Activated T-cell treated with anti-CD3 and anti-CD28 coated beads, Interleukin-2, amount 50 U/mL, for 4 hours (primary cell): Measurements from ENCODE around the gene CBY2. TPM values are rescaled to one million over a fixed set of nuclear protein-coding genes. Genes with fewer than 3 reads are reported as not detected.
A peak's percentile ranks its signal among the peaks of the same experiment; 100 is the strongest.
"Not testable (repeated sequence)": the region's sequence is repeated elsewhere in the genome, so short reads cannot be mapped to it uniquely, and the experiment has no call there.

Experiments
- ATAC-seq, 2 donors: fragments of 200-7000 bp; cut with Tn5 transposase; one replicate each; pipeline ENCODE4 v1.10.0; 2021
- DNase-seq: peaks from one replicate; pipeline ENCODE4 v3.0.0-alpha.2; 2020
- H3K27me3 Mint-ChIP-seq: one replicate; pipeline ENCODE4 v1.8.0; 2021; ENCODE audit warnings: low read depth, mixed read lengths
- H3K36me3 Mint-ChIP-seq: one replicate; pipeline ENCODE4 v1.8.0; 2022; ENCODE audit warnings: mixed read lengths; ENCODE audit not compliant: insufficient read depth
- H3K4me1 Mint-ChIP-seq: one replicate; pipeline ENCODE4 v1.8.0; 2021; ENCODE audit warnings: low read depth, mixed read lengths
- H3K4me3 Mint-ChIP-seq: one replicate; pipeline ENCODE4 v1.8.0; 2021; ENCODE audit warnings: mild to moderate bottlenecking, moderate library complexity, mixed read lengths
- H3K9me3 Mint-ChIP-seq: one replicate; pipeline ENCODE4 v1.8.0; 2021; ENCODE audit warnings: mixed read lengths
- total RNA-seq, 3 donors: library from RNA; stranded (reverse); gene quantifications; one replicate each; pipeline ENCODE4 v1.2.1, GENCODE V29; 2021

The CBY2 gene
- not detected for total RNA-seq

DNA sequence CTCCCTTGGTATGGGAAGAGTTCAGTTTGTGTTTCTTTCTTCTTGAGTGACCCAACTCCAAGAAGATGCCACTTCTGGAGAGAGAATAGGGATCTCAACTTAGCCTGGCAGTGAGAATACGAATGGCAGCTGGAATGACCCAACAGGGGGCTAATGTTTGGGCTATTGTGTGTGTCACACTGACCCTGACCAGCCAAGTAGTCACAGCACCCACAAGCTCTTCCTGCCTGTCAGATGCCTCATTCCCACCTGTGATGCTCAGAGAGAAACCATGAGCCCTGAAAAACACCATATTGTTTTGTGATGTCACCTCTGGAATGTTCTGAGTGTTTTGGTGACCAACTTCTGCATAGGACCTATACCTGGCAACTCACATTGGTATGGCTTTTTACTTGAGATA is at the start of gene CBY2:
TSS of gene CBY2 (plus strand) at position 233 of the 400 bp plus-strand sequence. CDS start at position 304, 71 bp downstream.
- Mint-ChIP-seq H3K9me3 (no peaks in the 10 kb centered on the region), H3K36me3 (no peaks in the 10 kb centered on the region), H3K4me1 (peaks cover 7% of the 10 kb centered on the region), H3K27me3 (peaks cover 5% of the 10 kb centered on the region), H3K4me3 (no peak within 1 kb of the TSS)
- DNase-seq (no peak), ATAC-seq (no peak)

GRCh38 chr13:45654633-45655349 is 47.3 kb upstream of the CBY2 start:
- no peak for ATAC-seq

GRCh38 chr13:45658586-45659235 is 43.4 kb upstream of the CBY2 start:
- no peaks in the 10 kb centered on the region for H3K4me1 Mint-ChIP-seq
- H3K27me3 Mint-ChIP-seq, result no peaks in the 10 kb centered on the region
- DNase-seq, result no peak
- ATAC-seq, result no peak
- H3K36me3 Mint-ChIP-seq, result no peaks in the 10 kb centered on the region
- H3K9me3 Mint-ChIP-seq, result peaks cover 6% of the 10 kb centered on the region
- H3K4me3 Mint-ChIP-seq, result no peak overlapping the region

More at GRCh38 chr13:45654633-45655349, 47.3 kb upstream of the CBY2 start:
- Mint-ChIP-seq H3K4me1 (no peaks in the 10 kb centered on the region), H3K4me3 (no peak overlapping the region), H3K36me3 (no peaks in the 10 kb centered on the region), H3K27me3 (no peaks in the 10 kb centered on the region), H3K9me3 (no peaks in the 10 kb centered on the region)
- DNase-seq, result no peak

DNA sequence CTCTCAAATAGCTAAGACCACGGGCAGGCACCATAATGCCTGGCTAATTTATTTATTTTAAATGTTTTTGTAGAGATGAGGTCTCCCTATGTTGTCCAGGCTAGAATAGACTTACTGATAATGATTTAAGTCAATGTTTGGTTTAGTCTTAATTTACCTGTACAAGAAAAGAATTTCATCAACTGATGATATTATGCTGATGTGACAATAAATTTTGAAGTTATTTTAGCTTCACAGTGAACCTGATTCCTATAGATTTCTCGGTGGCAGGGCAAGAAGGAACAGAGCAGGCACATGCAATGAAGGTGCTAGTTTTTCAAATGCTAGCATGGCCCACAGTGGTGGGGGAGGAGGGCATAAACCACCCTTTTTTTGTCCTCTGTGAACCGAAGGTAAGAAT is 42.6 kb upstream of the CBY2 start:
- ATAC-seq (no peak), DNase-seq (no peak)
- Mint-ChIP-seq H3K36me3 (no peaks in the 10 kb centered on the region), H3K4me1 (no peaks in the 10 kb centered on the region), H3K4me3 (no peak overlapping the region), H3K27me3 (no peaks in the 10 kb centered on the region), H3K9me3 (peaks cover 6% of the 10 kb centered on the region)

DNA sequence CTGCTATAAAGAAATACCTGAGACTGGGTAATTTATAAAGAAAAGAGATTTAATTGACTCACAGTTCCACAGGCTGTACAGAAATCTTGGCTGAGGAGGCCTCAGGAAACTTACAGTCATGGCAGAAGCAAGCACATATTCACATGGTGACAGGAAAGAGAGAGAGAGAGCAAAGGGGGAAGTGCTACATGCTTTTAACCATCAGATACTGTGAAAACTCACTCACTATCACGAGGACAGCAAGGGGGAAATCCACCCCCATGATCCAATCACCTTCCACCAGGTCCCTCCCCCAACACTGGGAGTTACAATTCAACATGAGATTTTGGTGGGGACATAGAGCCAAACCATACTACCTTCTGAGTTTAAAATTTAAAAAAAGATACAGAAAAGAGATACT is 41.7 kb upstream of the CBY2 start:
- not testable (repeated sequence) for H3K9me3 Mint-ChIP-seq, H3K4me3 Mint-ChIP-seq, ATAC-seq, DNase-seq, H3K4me1 Mint-ChIP-seq, H3K36me3 Mint-ChIP-seq, H3K27me3 Mint-ChIP-seq

DNA sequence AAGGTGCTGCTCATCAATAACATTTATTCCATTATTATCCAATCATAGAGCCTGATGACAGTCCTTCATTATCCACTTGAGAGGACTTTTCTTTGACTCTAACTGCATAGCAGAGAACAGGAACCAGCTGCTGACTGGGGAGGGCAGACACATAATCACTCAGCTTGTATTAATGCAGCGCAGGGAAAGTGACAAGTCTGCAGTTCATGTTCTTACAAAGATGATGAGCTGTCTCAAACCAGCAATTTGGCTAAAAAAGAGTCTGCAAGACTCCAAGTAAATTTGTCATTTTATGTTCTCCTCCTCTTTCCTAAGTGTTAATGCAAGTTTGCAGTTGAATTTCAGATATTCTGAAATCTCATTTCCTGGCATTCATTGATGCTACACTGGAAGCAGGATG is 40.0 kb upstream of the CBY2 start:
- Mint-ChIP-seq H3K4me1 (no peaks in the 10 kb centered on the region), H3K36me3 (no peaks in the 10 kb centered on the region), H3K9me3 (peaks cover 6% of the 10 kb centered on the region), H3K4me3 (no peak overlapping the region), H3K27me3 (no peaks in the 10 kb centered on the region)
- DNase-seq, result no peak
- no peak for ATAC-seq

DNA sequence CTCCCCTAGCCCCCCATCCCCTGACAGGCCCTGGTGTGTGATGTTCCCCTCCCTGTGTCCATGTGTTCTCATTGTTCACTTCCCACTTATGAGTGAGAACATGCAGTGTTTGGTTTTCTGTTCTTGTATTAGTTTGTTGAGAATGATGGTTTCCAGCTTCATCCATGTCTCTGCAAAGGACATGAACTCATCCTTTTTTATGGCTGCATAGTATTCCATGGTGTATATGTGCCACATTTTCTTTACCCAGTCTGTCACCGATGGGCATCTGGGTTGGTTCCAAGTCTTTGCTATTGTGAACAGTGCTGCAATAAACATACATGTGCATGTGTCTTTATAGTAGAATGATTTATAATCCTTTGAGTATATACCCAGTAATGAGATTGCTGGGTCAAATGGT is 39.2 kb upstream of the CBY2 start:
- H3K4me1 Mint-ChIP-seq, DNase-seq, ATAC-seq, H3K9me3 Mint-ChIP-seq, H3K4me3 Mint-ChIP-seq, H3K36me3 Mint-ChIP-seq, H3K27me3 Mint-ChIP-seq: not testable (repeated sequence)

DNA sequence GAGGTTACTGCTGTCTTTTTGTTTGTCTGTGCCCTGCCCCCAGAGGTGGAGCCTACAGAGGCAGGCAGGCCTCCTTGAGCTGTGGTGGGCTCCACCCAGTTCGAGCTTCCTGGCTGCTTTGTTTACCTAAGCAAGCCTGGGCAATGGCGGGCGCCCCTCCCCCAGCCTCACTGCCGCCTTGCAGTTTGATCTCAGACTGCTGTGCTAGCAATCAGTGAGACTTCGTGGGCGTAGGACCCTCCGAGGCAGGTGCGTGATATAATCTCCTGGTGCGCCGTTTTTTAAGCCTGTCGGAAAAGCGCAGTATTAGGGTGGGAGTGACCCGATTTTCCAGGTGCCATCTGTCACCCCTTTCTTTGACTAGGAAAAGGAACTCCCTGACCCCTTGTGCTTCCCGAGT is 32.5 kb upstream of the CBY2 start:
- DNase-seq, H3K27me3 Mint-ChIP-seq, H3K9me3 Mint-ChIP-seq, H3K36me3 Mint-ChIP-seq, ATAC-seq, H3K4me1 Mint-ChIP-seq: not testable (repeated sequence)
- H3K4me3 Mint-ChIP-seq, result peak overlapping the region; percentile 28

DNA sequence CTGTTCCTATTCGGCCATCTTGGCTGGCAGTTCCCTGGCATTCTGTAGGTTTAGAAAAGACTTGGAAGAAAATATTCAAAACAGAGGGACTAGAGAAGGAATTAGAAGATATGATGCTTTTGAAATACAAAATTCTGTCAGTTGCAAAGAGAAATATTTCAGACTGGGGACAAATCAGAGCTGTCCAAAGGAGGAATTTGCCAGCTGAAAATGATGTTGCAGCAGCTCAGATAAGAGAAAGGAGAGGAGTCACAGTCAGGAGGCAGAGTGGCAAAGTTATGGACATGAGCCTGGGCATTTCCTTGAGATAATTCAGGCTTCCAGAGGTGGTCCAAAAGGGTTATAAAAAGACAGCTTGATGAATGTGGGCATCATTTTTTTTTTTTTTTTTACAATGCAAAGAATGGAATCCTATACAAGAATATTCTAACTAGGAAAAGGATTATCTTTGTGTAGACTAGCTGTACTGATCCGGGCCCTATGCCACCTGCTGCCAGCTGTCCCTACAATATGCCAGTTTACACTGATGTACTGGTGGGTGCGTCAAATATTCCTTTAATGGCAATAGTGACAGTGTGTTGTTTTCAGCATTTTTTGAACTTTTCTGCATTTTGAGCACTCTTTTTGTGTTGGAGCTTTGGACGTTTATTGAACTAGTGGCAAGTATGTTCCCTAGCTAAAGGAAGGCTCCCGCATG is 31.8 kb upstream of the CBY2 start:
- peaks cover 8% of the 10 kb centered on the region for H3K4me1 Mint-ChIP-seq
- peak overlapping the region; percentile 28 for H3K4me3 Mint-ChIP-seq
- DNase-seq (no peak), ATAC-seq (no peak)
- H3K27me3 Mint-ChIP-seq, result peaks cover 5% of the 10 kb centered on the region
- no peaks in the 10 kb centered on the region for H3K36me3 Mint-ChIP-seq
- H3K9me3 Mint-ChIP-seq, result no peaks in the 10 kb centered on the region

- H3K9me3 Mint-ChIP-seq, result no peaks in the 10 kb centered on the region
- peaks cover 5% of the 10 kb centered on the region for H3K27me3 Mint-ChIP-seq
- ATAC-seq, result no peak
- no peak overlapping the region for H3K4me3 Mint-ChIP-seq
- DNase-seq, result no peak
- no peaks in the 10 kb centered on the region for H3K36me3 Mint-ChIP-seq
- peaks cover 4% of the 10 kb centered on the region for H3K4me1 Mint-ChIP-seq
Observed at GRCh38 chr13:45674908-45675307, 27.2 kb upstream of the CBY2 start.

GRCh38 chr13:45678282-45678681 is 23.8 kb upstream of the CBY2 start:
- Mint-ChIP-seq H3K27me3 (no peaks in the 10 kb centered on the region), H3K4me3 (no peak overlapping the region), H3K36me3 (no peaks in the 10 kb centered on the region), H3K4me1 (no peaks in the 10 kb centered on the region), H3K9me3 (no peaks in the 10 kb centered on the region)
- DNase-seq (no peak), ATAC-seq (no peak)

DNA sequence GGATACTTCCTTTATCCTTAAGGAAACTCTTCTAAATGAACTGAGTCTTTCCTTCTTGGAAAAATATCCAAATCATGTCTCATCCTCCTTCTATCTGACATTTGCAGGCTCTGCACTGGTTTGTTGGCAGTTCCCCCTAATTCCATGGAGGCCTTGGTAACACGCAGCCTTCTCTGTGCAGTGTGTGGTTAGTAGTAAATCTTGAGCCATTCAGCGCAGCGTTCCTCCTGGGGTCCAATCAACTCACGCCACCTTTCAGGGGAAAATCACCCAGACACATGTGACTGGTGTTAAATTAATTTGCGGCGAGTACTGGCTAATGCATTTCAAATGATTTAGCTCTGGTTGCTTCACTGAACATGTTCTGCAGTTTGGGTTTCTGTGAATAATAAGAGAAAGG is 21.0 kb upstream of the CBY2 start:
- H3K27me3 Mint-ChIP-seq, result no peaks in the 10 kb centered on the region
- peaks cover 3% of the 10 kb centered on the region for H3K4me1 Mint-ChIP-seq
- no peaks in the 10 kb centered on the region for H3K36me3 Mint-ChIP-seq
- ATAC-seq, result no peak
- H3K9me3 Mint-ChIP-seq, result no peaks in the 10 kb centered on the region
- H3K4me3 Mint-ChIP-seq, result no peak overlapping the region
- DNase-seq, result no peak

GRCh38 chr13:45682494-45683008 is 19.6 kb upstream of the CBY2 start:
- H3K36me3 Mint-ChIP-seq, result no peaks in the 10 kb centered on the region
- no peak for DNase-seq
- H3K27me3 Mint-ChIP-seq, result no peaks in the 10 kb centered on the region

GRCh38 chr13:45683701-45684100 is 18.4 kb upstream of the CBY2 start:
- Mint-ChIP-seq H3K4me3 (no peak overlapping the region), H3K36me3 (no peaks in the 10 kb centered on the region), H3K27me3 (no peaks in the 10 kb centered on the region), H3K4me1 (peaks cover 3% of the 10 kb centered on the region), H3K9me3 (no peaks in the 10 kb centered on the region)
- no peak for ATAC-seq
- DNase-seq, result no peak

More at GRCh38 chr13:45682494-45683008, 19.6 kb upstream of the CBY2 start:
- Mint-ChIP-seq H3K9me3 (no peaks in the 10 kb centered on the region), H3K4me3 (no peak overlapping the region), H3K4me1 (peaks cover 3% of the 10 kb centered on the region)
- no peak for ATAC-seq
